RWPE2 (cell line): ENCODE data around the gene GPS1.

Source experiments
- ATAC-seq: fragments of 200-7000 bp; cut with Tn5 transposase; 3 replicates; pipeline ENCODE4 v1.9.1; 2021; ENCODE audit warnings: low read depth
- DNase-seq: peaks from one replicate; pipeline ENCODE4 v3.0.0-alpha.2; 2020; ENCODE audit warnings: low spot score
- H3K27ac ChIP-seq: fragments of 450-650 bp; 2 replicates; pipeline ENCODE4 v1.5.1; 2017; ENCODE audit warnings: mild to moderate bottlenecking; ENCODE audit not compliant: poor library complexity, severe bottlenecking
- H3K27me3 ChIP-seq: fragments of 250-450 bp; sonication (Bioruptor Pico); 2 replicates; pipeline ENCODE4 v1.5.1; 2021; ENCODE audit warnings: mild to moderate bottlenecking, moderate library complexity; ENCODE audit not compliant: insufficient read depth, poor library complexity, severe bottlenecking
- H3K36me3 ChIP-seq: fragments of 250-450 bp; sonication (Bioruptor Pico); 2 replicates; pipeline ENCODE4 v1.5.1; 2020; ENCODE audit warnings: low read depth, mild to moderate bottlenecking, moderate library complexity
- H3K4me1 ChIP-seq: fragments of 250-450 bp; sonication (Bioruptor Pico); 2 replicates; pipeline ENCODE4 v1.5.1; 2021; ENCODE audit warnings: mild to moderate bottlenecking, moderate library complexity; ENCODE audit not compliant: insufficient read depth, poor library complexity, severe bottlenecking
- H3K4me3 ChIP-seq: fragments of 250-450 bp; sonication (Bioruptor Pico); 2 replicates; pipeline ENCODE4 v1.5.1; 2021; ENCODE audit warnings: mild to moderate bottlenecking, moderate library complexity; ENCODE audit not compliant: severe bottlenecking
- H3K9me3 ChIP-seq: fragments of 250-450 bp; sonication (Bioruptor Pico); 2 replicates; pipeline ENCODE4 v1.5.1; 2021; ENCODE audit warnings: mild to moderate bottlenecking, moderate library complexity; ENCODE audit not compliant: severe bottlenecking
- CTCF ChIP-seq: fragments of 450-650 bp; IDR thresholded peaks from one replicate; pipeline ENCODE4 v1.5.1; 2017; ENCODE audit warnings: mild to moderate bottlenecking, moderate library complexity; ENCODE audit not compliant: poor library complexity, severe bottlenecking

Gene GPS1

GRCh38 chr17:82048571-82048971 is 3.1 kb upstream of the GPS1 start:
- TF ChIP-seq CTCF, result no peak
- no peaks in the 10 kb centered on the region for H3K27me3 ChIP-seq
- ATAC-seq (no peak), DNase-seq (no peak)
- peaks cover 5% of the 10 kb centered on the region for H3K4me1 ChIP-seq
- no peak overlapping the region for H3K4me3 ChIP-seq
- peaks cover 45% of the 10 kb centered on the region for H3K36me3 ChIP-seq
- no peaks in the 10 kb centered on the region for H3K9me3 ChIP-seq
- H3K27ac ChIP-seq, result no peak overlapping the region

GRCh38 chr17:82049106-82049505 is 2.6 kb upstream of the GPS1 start:
- TF ChIP-seq CTCF, result no peak
- no peaks in the 10 kb centered on the region for H3K27me3 ChIP-seq
- H3K4me3 ChIP-seq, result no peak overlapping the region
- peaks cover 50% of the 10 kb centered on the region for H3K36me3 ChIP-seq
- H3K9me3 ChIP-seq, result no peaks in the 10 kb centered on the region
- H3K4me1 ChIP-seq, result peaks cover 5% of the 10 kb centered on the region
- no peak overlapping the region for H3K27ac ChIP-seq
- DNase-seq (no peak), ATAC-seq (no peak)

- Histone ChIP-seq H3K27ac (no peak overlapping the region), H3K9me3 (no peaks in the 10 kb centered on the region), H3K4me1 (peaks cover 5% of the 10 kb centered on the region), H3K36me3 (peaks cover 54% of the 10 kb centered on the region), H3K27me3 (no peaks in the 10 kb centered on the region), H3K4me3 (no peak overlapping the region)
- no peak for DNase-seq
- no peak for TF ChIP-seq CTCF
- ATAC-seq, result no peak
Observed at GRCh38 chr17:82049521-82049971, 2.2 kb upstream of the GPS1 start.

GRCh38 chr17:82050152-82050760 is 1.4 kb upstream of the GPS1 start:
- Histone ChIP-seq H3K27ac (peak overlapping the region; percentile 49), H3K4me1 (peaks cover 5% of the 10 kb centered on the region), H3K9me3 (no peaks in the 10 kb centered on the region), H3K36me3 (peaks cover 62% of the 10 kb centered on the region), H3K4me3 (peak overlapping the region; percentile 99), H3K27me3 (no peaks in the 10 kb centered on the region)
- no peak for DNase-seq
- no peak for ATAC-seq
- TF ChIP-seq CTCF, result no peak
